ENCODE results near the gene DPH1. TPM values are rescaled to one million over a fixed set of nuclear protein-coding genes. Genes with fewer than 3 reads are reported as not detected.

DPH1 gene
- total and polyA plus RNA-seq, 2 of the 4 experiments (the other 2 are of a cell fraction) = 24.4 to 49.9 TPM

- ChIA-PET POLR2A (ENCODE audit: unreplicated experiment) (no interaction called here), CTCF (no interaction called here)
- Histone ChIP-seq H3K27me3 (ENCODE audit: control insufficient read depth, insufficient read depth, low read length) (no peaks in the 10 kb centered on the region), H2BK5ac (ENCODE audit: low read depth, low read length, poor library complexity, severe bottlenecking) (no peak overlapping the region), H3K9ac (ENCODE audit: low read depth, low read length) (no peak overlapping the region), H2BK20ac (ENCODE audit: low read depth, low read length) (no peak overlapping the region), H3K4me1 (ENCODE audit: control insufficient read depth, insufficient read depth, low read length) (peaks cover 22% of the 10 kb centered on the region), H3K79me1 (ENCODE audit: low read depth in 1 of 2, low read length in 2 of 2) (peaks cover 22 to 40% of the 10 kb centered on the region in 2 experiments), H2AFZ (replicated peaks; ENCODE audit: low read length, poor library complexity) (peak overlapping the region; percentile 96), H4K91ac (ENCODE audit: insufficient read depth, low read depth, low read length) (peak overlapping the region; percentile 23; the same call in 1 of the 2 replicates), H3K27ac (ENCODE audit: insufficient read depth, low read length) (peak overlapping the region; percentile 4), H4K5ac (ENCODE audit: low read depth, low read length) (no peak overlapping the region; the same call in 1 of the 2 replicates), H4K20me1 (ENCODE audit: insufficient read depth, low read length) (peaks cover 11% of the 10 kb centered on the region; the same call in 1 of the 2 replicates), H2BK120ac (ENCODE audit: low read depth, low read length) (peak overlapping the region; percentile 16; the same call in 1 of the 2 replicates), H4K8ac (ENCODE audit: low read depth in 2 of 2, low read length in 2 of 2) (peak overlapping the region in 1 of 2 experiments; percentile 83; a peak in 2 of 4 replicates), H2AK9ac (replicated peaks; ENCODE audit: low read depth, low read length, poor library complexity) (peak overlapping the region; percentile 97), H3K14ac (replicated peaks; ENCODE audit: low read depth, low read length) (no peak overlapping the region), H3K18ac (ENCODE audit: low read depth, low read length) (no peak overlapping the region), H3K9me3 (ENCODE audit: control insufficient read depth, insufficient read depth, low read length) (no peaks in the 10 kb centered on the region), H3K36me3 (ENCODE audit: control insufficient read depth, insufficient read depth, low read length) (peaks cover 45% of the 10 kb centered on the region), H2BK15ac (ENCODE audit: low read depth, low read length) (no peak overlapping the region), H2AK5ac (ENCODE audit: low read depth, low read length) (no peak overlapping the region), H3K4me2 (ENCODE audit: low read depth, low read length) (peak overlapping the region; percentile 91), H3K23ac (ENCODE audit: low read depth, low read length) (no peak overlapping the region; the same call in 1 of the 2 replicates), H3K9me1 (ENCODE audit: insufficient read depth, low read length) (peaks cover 22% of the 10 kb centered on the region), H3K4ac (ENCODE audit: low read depth, low read length) (peak overlapping the region; percentile 45; the same call in 1 of the 2 replicates), H3K56ac (ENCODE audit: extremely low read depth, insufficient read depth, low read length) (no peak overlapping the region), H3K4me3 (ENCODE audit: insufficient read depth, low read depth, low read length) (peak overlapping the region; percentile 74; the same call in 1 of the 2 replicates)
- intact Hi-C loops (cut with micrococcal nuclease) = loop anchor here (5.0 kb wide), 1 partner anchor 324 kb away; no protein-coding TSS in a partner anchor
- WGBS, 2 experiments (ENCODE audit: extremely low coverage in 2 of 2, insufficient read length in 1 of 2) = 71% methylated on average over 8 of the region's 16 CpGs; no CpG with 5 or more reads in 1 of the 2 experiments
- no TSS peak for BruUV-seq (replicated peaks)
- dilution Hi-C loops (cut with HindIII; ENCODE audit: low sequenced_read_pairs, unreplicated experiment) = no loop called here
- DNase-seq (no peak), ATAC-seq (ENCODE audit: low read depth) (no peak)
- in situ Hi-C loops (cut with MboI; ENCODE audit: low sequenced_read_pairs) = loop anchor here (25.0 kb wide), 1 partner anchor 329 kb away; the partner anchor contains the start of genes TLCD2 and WDR81
- TF ChIP-seq FOS (IDR thresholded peaks at IDR 0.05; ENCODE audit: low read depth, low read length) = no peak
- TF ChIP-seq CEBPB (IDR thresholded peaks at IDR 0.05; ENCODE audit: low read depth, low read length) = no peak
- no peak for TF ChIP-seq MAZ (IDR thresholded peaks at IDR 0.05; ENCODE audit: borderline replicate concordance, low read depth, low read length)
- no peak for TF ChIP-seq RAD21 (IDR thresholded peaks at IDR 0.05; ENCODE audit: low read length)
- no peak for TF ChIP-seq ELK1 (IDR thresholded peaks at IDR 0.05; ENCODE audit: borderline replicate concordance, low read depth, low read length)
- TF ChIP-seq USF2 (IDR thresholded peaks at IDR 0.05; ENCODE audit: low read depth, low read length) = no peak
- no peak for TF ChIP-seq RFX5 (IDR thresholded peaks at IDR 0.05; ENCODE audit: low read depth, low read length)
- no peak for TF ChIP-seq SMC3 (IDR thresholded peaks at IDR 0.05; ENCODE audit: low read depth, low read length)
- TF ChIP-seq POLR2A (IDR thresholded peaks at IDR 0.05; ENCODE audit: low read depth, low read length) = no peak
- TF ChIP-seq NFE2L2 (IDR thresholded peaks at IDR 0.05; ENCODE audit: low read depth, low read length) = no peak
- TF ChIP-seq CTCF (conservative IDR thresholded peaks at IDR 0.05; ENCODE audit: low read depth, low read length) = no peak
- no peak for TF ChIP-seq MAFK (IDR thresholded peaks at IDR 0.05; ENCODE audit: low read depth, low read length)
- TF ChIP-seq MXI1 (IDR thresholded peaks at IDR 0.05; ENCODE audit: borderline replicate concordance, low read depth, low read length) = no peak
- no peak for TF ChIP-seq RCOR1 (IDR thresholded peaks at IDR 0.05; ENCODE audit: insufficient replicate concordance, low read length)
- no peak for TF ChIP-seq BHLHE40 (IDR thresholded peaks at IDR 0.05; ENCODE audit: low read depth, low read length)
Measured at GRCh38 chr17:2040942-2041560, 11.1 kb downstream of the DPH1 start.
